BE2C (cell line): Measurements from ENCODE around the gene UTP15.

Experiments
- DNase-seq: peaks from one replicate; pipeline ENCODE4 v3.0.0-alpha.2; 2020
- H3K27me3 ChIP-seq: fragments of 250-450 bp; sonication (Bioruptor Pico); 2 replicates; pipeline ENCODE4 v1.5.1; 2020; ENCODE audit warnings: mild to moderate bottlenecking
- H3K36me3 ChIP-seq: fragments of 250-450 bp; sonication (Bioruptor Pico); 2 replicates; pipeline ENCODE4 v1.5.1; 2020; ENCODE audit warnings: mild to moderate bottlenecking
- H3K4me1 ChIP-seq: fragments of 250-450 bp; sonication (Bioruptor Pico); 2 replicates; pipeline ENCODE4 v1.5.1; 2020
- H3K4me3 ChIP-seq: 2 replicates; pipeline ENCODE4 v1.5.1; 2011; ENCODE audit warnings: low read depth, low read length
- H3K9me3 ChIP-seq: fragments of 250-450 bp; sonication (Bioruptor Pico); 2 replicates; pipeline ENCODE4 v1.5.1; 2020
- TF ChIP-seq, protein P1 (sequence below): IDR thresholded peaks from 2 replicates; pipeline ENCODE4 v1.5.1; 2012; ENCODE audit warnings: mild to moderate bottlenecking, low read depth, low read length

Gene UTP15

DNA sequence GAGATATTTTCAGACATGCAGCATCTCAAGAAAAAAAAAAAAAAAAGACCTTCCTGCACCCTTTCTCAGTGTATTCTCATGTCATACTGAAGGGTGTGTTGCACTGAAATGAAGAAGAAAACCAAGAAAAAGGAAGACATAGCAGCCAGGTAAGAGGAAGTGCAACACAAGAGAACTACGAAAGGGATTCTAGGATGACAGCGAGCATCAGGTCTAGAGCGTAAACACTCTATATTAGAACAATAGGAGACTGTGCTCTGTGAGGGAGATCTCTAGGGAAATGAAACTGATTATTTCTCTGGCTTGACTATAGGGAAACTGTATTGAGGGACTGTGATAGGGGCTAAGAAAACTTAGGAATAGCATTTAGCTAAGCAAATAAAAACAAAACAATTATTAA, 37.3 kb upstream of the UTP15 start:
- no peak overlapping the region for H3K4me3 ChIP-seq
- TF ChIP-seq, protein P1, sequence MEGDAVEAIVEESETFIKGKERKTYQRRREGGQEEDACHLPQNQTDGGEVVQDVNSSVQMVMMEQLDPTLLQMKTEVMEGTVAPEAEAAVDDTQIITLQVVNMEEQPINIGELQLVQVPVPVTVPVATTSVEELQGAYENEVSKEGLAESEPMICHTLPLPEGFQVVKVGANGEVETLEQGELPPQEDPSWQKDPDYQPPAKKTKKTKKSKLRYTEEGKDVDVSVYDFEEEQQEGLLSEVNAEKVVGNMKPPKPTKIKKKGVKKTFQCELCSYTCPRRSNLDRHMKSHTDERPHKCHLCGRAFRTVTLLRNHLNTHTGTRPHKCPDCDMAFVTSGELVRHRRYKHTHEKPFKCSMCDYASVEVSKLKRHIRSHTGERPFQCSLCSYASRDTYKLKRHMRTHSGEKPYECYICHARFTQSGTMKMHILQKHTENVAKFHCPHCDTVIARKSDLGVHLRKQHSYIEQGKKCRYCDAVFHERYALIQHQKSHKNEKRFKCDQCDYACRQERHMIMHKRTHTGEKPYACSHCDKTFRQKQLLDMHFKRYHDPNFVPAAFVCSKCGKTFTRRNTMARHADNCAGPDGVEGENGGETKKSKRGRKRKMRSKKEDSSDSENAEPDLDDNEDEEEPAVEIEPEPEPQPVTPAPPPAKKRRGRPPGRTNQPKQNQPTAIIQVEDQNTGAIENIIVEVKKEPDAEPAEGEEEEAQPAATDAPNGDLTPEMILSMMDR, result no peak
- DNase-seq, result no peak
- H3K9me3 ChIP-seq, result no peaks in the 10 kb centered on the region
- H3K4me1 ChIP-seq, result no peaks in the 10 kb centered on the region
- no peaks in the 10 kb centered on the region for H3K36me3 ChIP-seq
- H3K27me3 ChIP-seq, result no peaks in the 10 kb centered on the region; the same call in none of the 2 replicates

GRCh38 chr5:73529081-73529480, 36.5 kb upstream of the UTP15 start:
- TF ChIP-seq, protein P1, result no peak
- no peaks in the 10 kb centered on the region; the same call in none of the 2 replicates for H3K27me3 ChIP-seq
- no peak for DNase-seq
- H3K4me1 ChIP-seq, result no peaks in the 10 kb centered on the region
- H3K36me3 ChIP-seq, result no peaks in the 10 kb centered on the region
- no peaks in the 10 kb centered on the region for H3K9me3 ChIP-seq
- H3K4me3 ChIP-seq, result no peak overlapping the region

- no peaks in the 10 kb centered on the region for H3K36me3 ChIP-seq
- no peaks in the 10 kb centered on the region for H3K4me1 ChIP-seq
- TF ChIP-seq, protein P1, result no peak
- no peaks in the 10 kb centered on the region for H3K9me3 ChIP-seq
- no peaks in the 10 kb centered on the region; the same call in none of the 2 replicates for H3K27me3 ChIP-seq
- no peak for DNase-seq
- no peak overlapping the region for H3K4me3 ChIP-seq
These were observed 34.2 kb upstream of the UTP15 start for GRCh38 chr5:73531356-73531755.

DNA sequence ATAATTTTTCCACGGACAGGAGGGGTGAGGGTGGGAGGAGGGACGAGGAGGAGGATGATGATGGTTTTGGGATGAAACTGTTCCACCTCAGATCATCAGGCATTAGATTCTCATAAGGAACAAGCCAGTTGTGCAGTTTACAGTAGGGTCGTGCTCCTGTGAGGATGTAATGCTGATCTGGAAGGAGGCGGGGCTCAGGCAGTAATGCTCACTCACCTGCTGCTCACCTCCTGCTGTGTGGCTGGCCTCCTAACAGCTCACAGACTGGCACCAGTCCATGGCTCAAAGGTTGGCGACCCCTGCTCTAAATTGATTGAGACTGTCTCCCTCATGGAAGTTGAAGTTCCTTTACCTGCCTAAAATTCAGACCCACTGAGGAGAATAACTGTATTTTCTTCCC, 33.3 kb upstream of the UTP15 start:
- no peaks in the 10 kb centered on the region for H3K4me1 ChIP-seq
- H3K36me3 ChIP-seq, result no peaks in the 10 kb centered on the region
- no peaks in the 10 kb centered on the region for H3K9me3 ChIP-seq
- no peaks in the 10 kb centered on the region; the same call in none of the 2 replicates for H3K27me3 ChIP-seq
- no peak overlapping the region for H3K4me3 ChIP-seq
- TF ChIP-seq, protein P1, result no peak
- DNase-seq, result no peak

DNA sequence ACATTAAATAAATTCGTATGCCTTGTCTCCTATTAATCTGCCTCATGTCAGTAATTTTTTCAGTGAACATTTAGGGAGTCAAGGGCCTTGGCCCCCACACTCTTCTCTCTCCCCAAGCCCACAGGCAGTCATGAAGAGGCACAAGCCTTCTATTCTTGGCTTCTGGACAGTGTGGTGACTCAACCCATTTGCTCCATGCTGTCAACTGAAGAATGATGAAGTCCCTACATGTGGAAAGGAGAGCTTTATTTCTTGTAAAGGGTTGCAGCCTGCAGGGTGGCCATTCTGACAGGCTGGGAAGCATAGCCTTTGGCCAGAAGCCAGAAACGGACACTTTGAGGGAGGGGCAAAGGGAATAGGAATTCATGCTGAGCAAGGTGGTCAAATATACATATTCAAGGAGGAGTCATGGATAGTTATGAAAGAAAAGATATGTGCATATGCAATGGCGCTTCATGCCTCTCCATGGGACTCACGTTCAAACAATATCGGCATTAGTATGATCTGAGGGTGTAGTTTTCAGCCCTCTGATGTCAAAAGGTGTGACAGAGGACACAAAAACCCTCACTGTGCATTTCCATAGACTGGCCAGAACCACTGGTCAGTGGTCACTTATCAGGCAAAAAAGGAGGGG, 31.4 kb upstream of the UTP15 start:
- no peaks in the 10 kb centered on the region; the same call in none of the 2 replicates for H3K27me3 ChIP-seq
- TF ChIP-seq, protein P1, result no peak
- H3K4me1 ChIP-seq, result no peaks in the 10 kb centered on the region
- H3K4me3 ChIP-seq, result no peak overlapping the region
- no peak for DNase-seq
- H3K36me3 ChIP-seq, result no peaks in the 10 kb centered on the region
- H3K9me3 ChIP-seq, result no peaks in the 10 kb centered on the region

GRCh38 chr5:73534971-73535370, 30.6 kb upstream of the UTP15 start:
- TF ChIP-seq, protein P1, result no peak
- no peaks in the 10 kb centered on the region for H3K9me3 ChIP-seq
- no peaks in the 10 kb centered on the region for H3K36me3 ChIP-seq
- DNase-seq, result no peak
- no peak overlapping the region for H3K4me3 ChIP-seq
- H3K4me1 ChIP-seq, result no peaks in the 10 kb centered on the region
- H3K27me3 ChIP-seq, result no peaks in the 10 kb centered on the region; the same call in none of the 2 replicates
